Measurements from ENCODE around the gene PI16. TPM values are rescaled to one million over a fixed set of nuclear protein-coding genes. Genes with fewer than 3 reads are reported as not detected.

PI16 gene
- polyA plus RNA-seq, 1 of the 3 experiments (the other 2 are of a cell fraction): 0.02 TPM

- CTCF ChIA-PET: interaction anchor here (1.4 kb wide), 1 partner anchor 182 kb away, joined by 3 read pairs; no protein-coding TSS in a partner anchor
- H3K27me3 ChIP-seq (ENCODE audit: insufficient read depth): no peaks in the 10 kb centered on the region
- no peak overlapping the region for H3K9ac ChIP-seq
- TF ChIP-seq FOXJ3 (CRISPR knock-in tag; IDR thresholded peaks at IDR 0.05): no peak
- TF ChIP-seq NFIC (IDR thresholded peaks at IDR 0.05; ENCODE audit: borderline replicate concordance): no peak
- no peak for TF ChIP-seq MAX (IDR thresholded peaks at IDR 0.05; ENCODE audit: low read depth)
- no peak for TF ChIP-seq IRF3 (IDR thresholded peaks at IDR 0.05; ENCODE audit: low read depth, low read length)
- no peak for TF ChIP-seq RFX5 (IDR thresholded peaks at IDR 0.05; ENCODE audit: low read length)
- TF ChIP-seq ZBTB33 (IDR thresholded peaks at IDR 0.05; ENCODE audit: borderline replicate concordance, low read depth): no peak
- TF ChIP-seq GABPA (IDR thresholded peaks at IDR 0.05; ENCODE audit: low read depth): no peak
- TF ChIP-seq NRF1 (IDR thresholded peaks at IDR 0.05; ENCODE audit: low read depth, low read length): no peak
- no peak for TF ChIP-seq RAD21 (IDR thresholded peaks at IDR 0.05; ENCODE audit: low read length)
- no peak for TF ChIP-seq GATA2 (CRISPR knock-in tag; IDR thresholded peaks at IDR 0.05)
- no peak for TF ChIP-seq CHD2 (IDR thresholded peaks at IDR 0.05; ENCODE audit: low read length, partially characterized antibody)
- no peak for TF ChIP-seq PBX3 (IDR thresholded peaks at IDR 0.05)
- TF ChIP-seq USF2 (IDR thresholded peaks at IDR 0.05; ENCODE audit: borderline replicate concordance, low read depth, low read length): no peak
- no peak for TF ChIP-seq CTCF (IDR thresholded peaks at IDR 0.05)
- TF ChIP-seq EP300 (IDR thresholded peaks at IDR 0.05; ENCODE audit: borderline replicate concordance in 1 of 2, low read depth in 1 of 2, low read length in 1 of 2): no peak
- no peak for TF ChIP-seq REST (IDR thresholded peaks at IDR 0.05; ENCODE audit: low read depth, low read length)
- H3K79me2 ChIP-seq (ENCODE audit: insufficient read depth): no peaks in the 10 kb centered on the region
- H3K4me1 ChIP-seq (ENCODE audit: control insufficient read depth in 1 of 2, insufficient read depth in 2 of 2, low read depth in 1 of 2, low read length in 1 of 2): peaks cover 0 to 4% of the 10 kb centered on the region in 2 experiments; a peak in 1 of 4 replicates
- 91% methylated on average over 10 of the region's 12 CpGs for WGBS (ENCODE audit: low lambda C conversion rate)
- no peak overlapping the region for H3K4me3 ChIP-seq (ENCODE audit: low read depth in 2 of 2, low read length in 1 of 2)
- no peak overlapping the region for H3K27ac ChIP-seq (ENCODE audit: low read depth in 2 of 2, low read length in 1 of 2)
- POLR2A ChIA-PET: no interaction called here
- H3K9me3 ChIP-seq: no peaks in the 10 kb centered on the region
- H3K9me2 ChIP-seq: no peaks in the 10 kb centered on the region
- H3K36me3 ChIP-seq (replicated peaks in 1 of 2; ENCODE audit: control insufficient read depth in 1 of 2, insufficient read depth in 2 of 2, low read length in 1 of 2): no peaks in the 10 kb centered on the region
- H4K20me1 ChIP-seq (ENCODE audit: insufficient read depth): no peaks in the 10 kb centered on the region
- H3K4me2 ChIP-seq: no peak overlapping the region
- DNase-seq: no peak
- H3F3A ChIP-seq (replicated peaks; ENCODE audit: insufficient read depth): peaks cover 7% of the 10 kb centered on the region
- no peak overlapping the region for H2AFZ ChIP-seq (ENCODE audit: low read depth)
Measured at GRCh38 chr6:36947570-36948351, 6.8 kb upstream of the PI16 start.
